Inflammatory macrophage (primary cell): Measurements from ENCODE around the gene CEP57L1.
"Not testable (repeated sequence)": the region's sequence is repeated elsewhere in the genome, so short reads cannot be mapped to it uniquely, and the experiment has no call there.

ENCODE experiments used
- DNase-seq, 2 donors: peaks; one replicate each; pipeline ENCODE4 v3.0.0-alpha.2; 2020 to 2022

The CEP57L1 gene

GRCh38 chr6:109179507-109179906 is 84.2 kb downstream of the CEP57L1 start:
- no peak for DNase-seq

DNA sequence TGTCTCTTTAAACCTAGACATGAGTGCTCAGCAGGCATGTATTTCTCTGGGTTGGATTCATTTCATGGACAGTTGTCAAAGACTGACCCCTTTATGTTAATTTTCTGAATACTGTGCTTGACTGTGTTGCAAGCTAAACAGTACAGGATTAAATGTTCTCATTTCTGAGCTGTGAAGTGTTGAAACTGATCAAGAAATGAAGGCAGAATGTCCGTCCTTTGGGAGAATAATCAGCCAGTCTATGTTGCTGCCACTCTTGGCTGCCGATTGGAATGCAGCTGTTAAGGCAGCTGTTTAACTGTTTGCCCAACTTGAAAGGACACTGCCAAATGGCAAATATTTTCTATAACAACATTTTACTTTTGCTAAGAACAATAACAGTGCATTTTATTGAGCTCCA is 87.3 kb downstream of the CEP57L1 start:
- DNase-seq, result no peak

- DNase-seq, result no peak
These were observed 87.9 kb downstream of the CEP57L1 start for GRCh38 chr6:109183109-109183650.

GRCh38 chr6:109184638-109185037 is 89.3 kb downstream of the CEP57L1 start:
- DNase-seq, result no peak

DNA sequence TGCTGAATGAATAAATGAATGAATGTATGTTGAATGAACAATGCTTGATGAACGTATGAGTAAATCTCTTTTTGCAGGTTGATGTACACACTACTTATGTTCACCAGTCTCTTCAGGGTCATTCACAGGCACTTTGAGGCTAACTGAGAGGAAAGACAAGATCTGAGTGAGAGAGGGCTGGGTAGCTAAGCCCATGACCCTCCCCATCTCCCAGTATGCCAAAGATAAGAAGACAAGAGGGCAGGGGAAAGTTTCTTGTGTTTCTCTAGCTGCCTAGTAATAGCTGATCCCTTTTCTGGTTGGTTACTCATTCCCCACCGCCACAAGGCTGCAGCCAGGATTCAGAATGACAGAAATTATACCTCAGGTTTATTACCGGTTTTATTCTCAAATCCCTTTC is 90.7 kb downstream of the CEP57L1 start:
- no peak for DNase-seq

- DNase-seq, result peak; percentile 51 to 57
These were observed 92.2 kb downstream of the CEP57L1 start for GRCh38 chr6:109187399-109188114.

DNA sequence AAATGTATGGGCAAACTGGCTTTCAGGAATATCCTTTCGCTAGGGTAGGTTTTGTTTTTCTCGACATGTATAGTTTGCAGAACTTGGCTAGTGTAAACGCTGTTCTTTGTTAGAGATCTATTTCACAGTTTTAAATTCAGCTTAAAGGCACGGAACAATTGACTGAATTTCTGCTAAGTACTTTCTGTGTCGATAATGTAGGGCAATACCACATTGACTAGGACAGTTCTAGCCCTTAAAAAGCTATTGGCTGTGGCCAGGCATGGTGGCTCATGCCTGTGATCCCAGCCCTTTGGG is 92.8 kb downstream of the CEP57L1 start:
- DNase-seq, result no peak

DNA sequence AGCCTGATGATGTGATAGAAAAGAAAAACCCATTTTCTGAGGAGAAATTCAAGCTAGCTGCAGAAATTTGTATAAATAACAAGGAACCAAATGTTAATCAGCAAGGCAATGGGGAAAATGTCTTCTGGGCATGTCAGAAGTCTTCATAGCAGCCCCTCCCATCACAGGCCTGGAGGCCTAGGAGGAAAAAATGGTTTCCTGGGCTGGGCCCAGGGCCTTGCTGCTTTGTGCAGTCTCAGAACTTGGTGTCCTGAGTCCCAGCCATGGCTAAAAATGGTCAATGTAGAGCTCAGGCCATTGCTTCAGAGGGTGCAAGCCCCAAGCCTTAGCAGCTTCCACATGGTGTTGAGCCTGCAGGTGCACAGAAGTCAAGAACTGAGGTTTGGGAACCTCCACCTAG is 96.1 kb downstream of the CEP57L1 start:
- not testable (repeated sequence) for DNase-seq

GRCh38 chr6:109192865-109193264 is 97.6 kb downstream of the CEP57L1 start:
- no peak for DNase-seq

DNA sequence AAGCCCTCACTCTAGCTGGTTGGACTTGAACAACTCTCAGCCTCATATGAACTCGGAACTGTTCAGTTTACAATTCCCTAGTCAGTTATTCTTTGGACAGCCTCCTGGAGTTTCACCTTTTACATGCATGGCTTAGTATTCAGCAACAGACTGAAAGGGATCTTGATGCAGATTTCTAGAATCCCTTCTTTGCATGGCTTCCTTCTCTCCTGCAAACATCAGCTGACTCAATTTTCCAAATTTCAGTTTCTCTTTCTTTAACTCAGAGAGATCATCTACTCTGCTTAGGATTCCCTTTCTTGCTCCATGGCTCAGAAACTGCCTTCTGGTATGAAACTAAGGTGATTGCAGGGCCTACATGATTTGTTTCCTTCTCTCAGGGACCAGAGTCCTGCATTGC is 99.6 kb downstream of the CEP57L1 start:
- DNase-seq, result no peak

DNA sequence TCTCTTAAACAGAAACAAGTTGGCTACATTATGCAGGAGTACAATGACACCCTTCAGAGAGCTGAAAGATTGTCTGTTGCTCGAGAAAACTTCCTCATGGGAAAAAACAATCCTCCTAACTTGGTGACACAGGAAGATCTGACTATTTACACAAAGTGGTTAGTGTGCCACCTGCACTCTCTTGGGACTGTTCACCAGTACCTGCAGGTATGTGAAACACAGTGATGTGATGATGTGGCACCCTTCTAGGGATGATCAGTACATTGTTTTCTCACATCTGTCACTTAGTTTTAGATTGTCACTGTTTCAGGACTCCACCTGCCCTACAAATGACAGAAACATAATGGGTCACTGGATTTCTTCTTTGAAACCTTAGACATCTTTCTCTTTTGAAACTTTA is 101.8 kb downstream of the CEP57L1 start:
- no peak for DNase-seq

DNA sequence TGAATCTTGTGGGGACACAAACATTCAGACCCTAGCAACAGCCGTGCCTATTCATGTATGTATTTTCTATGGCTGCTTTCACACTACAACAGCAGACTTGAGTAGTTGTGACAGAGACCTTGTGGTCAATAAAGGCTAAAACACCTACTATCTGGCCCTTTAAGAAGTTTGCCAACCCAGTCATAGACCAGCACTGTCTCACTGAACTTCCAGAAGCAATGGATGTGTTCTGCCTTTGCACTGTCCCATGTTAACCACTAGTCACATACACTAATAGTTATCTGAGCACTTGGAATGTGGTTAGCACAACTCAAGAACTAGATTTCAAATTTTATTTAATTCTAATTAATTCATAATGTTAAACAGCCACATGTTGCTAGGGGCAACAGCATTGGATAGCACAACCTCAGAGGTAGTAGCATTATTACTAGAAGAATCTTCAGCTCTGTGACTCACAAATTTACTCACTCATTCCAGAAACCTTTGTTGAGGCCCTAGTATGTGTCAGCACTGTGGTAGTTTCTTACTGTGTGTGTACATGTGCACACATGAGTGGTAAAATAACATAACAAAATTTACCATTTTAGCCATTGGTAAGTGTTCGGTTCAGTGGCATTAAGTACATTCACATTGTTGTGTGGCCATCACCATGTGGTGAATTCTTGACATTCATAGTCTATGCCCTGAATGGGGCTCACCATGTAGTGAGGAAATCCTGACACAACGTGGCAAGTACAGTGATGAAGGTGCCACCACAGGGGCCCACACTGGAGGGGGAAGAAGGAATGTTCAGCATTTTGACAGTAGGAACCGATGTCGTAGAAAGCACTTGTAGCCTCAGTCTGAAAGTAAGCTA is 107.3 kb downstream of the CEP57L1 start:
- DNase-seq, result no peak

GRCh38 chr6:109204511-109204910 is 109.2 kb downstream of the CEP57L1 start:
- no peak for DNase-seq

GRCh38 chr6:109212683-109213082 is 117.4 kb downstream of the CEP57L1 start:
- DNase-seq, result no peak
